Endothelial cell of umbilical vein (primary cell): ENCODE data around the gene ACTR3C.
"Not testable (repeated sequence)": the region's sequence is repeated elsewhere in the genome, so short reads cannot be mapped to it uniquely, and the experiment has no call there.

Source experiments
- CTCF ChIP-seq, 2 donors: IDR thresholded peaks; 1 replicate in 1 of 2; 2 replicates in 1 of 2; pipeline ENCODE4 v1.5.1; 2011; ENCODE audit warnings: low read length in 2 of 2, mild to moderate bottlenecking in 2 of 2, moderate library complexity in 2 of 2, control low read depth in 1 of 2, inconsistent platforms in 1 of 2, low read depth in 1 of 2; ENCODE audit not compliant: insufficient read depth in 1 of 2; ENCODE audit errors: extremely low read depth in 1 of 2
- JUN ChIP-seq: IDR thresholded peaks from 2 replicates; pipeline ENCODE4 v1.6.1; 2011; ENCODE audit warnings: borderline replicate concordance, low read depth; ENCODE audit not compliant: insufficient read length, insufficient read depth
- MYC ChIP-seq: IDR thresholded peaks from one replicate; pipeline ENCODE4 v1.6.1; 2011; ENCODE audit warnings: mild to moderate bottlenecking, low read depth, low read length

- TF ChIP-seq CTCF (IDR thresholded peaks at IDR 0.05; ENCODE audit: extremely low read depth in 1 of 2, insufficient read depth in 1 of 2, low read depth in 1 of 2, low read length in 2 of 2); JUN; MYC: not testable (repeated sequence)
Observed at GRCh38 chr7:150295027-150295426, 28.3 kb downstream of the ACTR3C start.
